Femur (tissue), 1 donor: ENCODE measurements around the gene IKZF4.
"Not testable (repeated sequence)": the region's sequence is repeated elsewhere in the genome, so short reads cannot be mapped to it uniquely, and the experiment has no call there.

Experiments
- DNase-seq: peaks from one replicate; pipeline ENCODE4 v3.0.0-alpha.2; 2017

The IKZF4 gene

DNA sequence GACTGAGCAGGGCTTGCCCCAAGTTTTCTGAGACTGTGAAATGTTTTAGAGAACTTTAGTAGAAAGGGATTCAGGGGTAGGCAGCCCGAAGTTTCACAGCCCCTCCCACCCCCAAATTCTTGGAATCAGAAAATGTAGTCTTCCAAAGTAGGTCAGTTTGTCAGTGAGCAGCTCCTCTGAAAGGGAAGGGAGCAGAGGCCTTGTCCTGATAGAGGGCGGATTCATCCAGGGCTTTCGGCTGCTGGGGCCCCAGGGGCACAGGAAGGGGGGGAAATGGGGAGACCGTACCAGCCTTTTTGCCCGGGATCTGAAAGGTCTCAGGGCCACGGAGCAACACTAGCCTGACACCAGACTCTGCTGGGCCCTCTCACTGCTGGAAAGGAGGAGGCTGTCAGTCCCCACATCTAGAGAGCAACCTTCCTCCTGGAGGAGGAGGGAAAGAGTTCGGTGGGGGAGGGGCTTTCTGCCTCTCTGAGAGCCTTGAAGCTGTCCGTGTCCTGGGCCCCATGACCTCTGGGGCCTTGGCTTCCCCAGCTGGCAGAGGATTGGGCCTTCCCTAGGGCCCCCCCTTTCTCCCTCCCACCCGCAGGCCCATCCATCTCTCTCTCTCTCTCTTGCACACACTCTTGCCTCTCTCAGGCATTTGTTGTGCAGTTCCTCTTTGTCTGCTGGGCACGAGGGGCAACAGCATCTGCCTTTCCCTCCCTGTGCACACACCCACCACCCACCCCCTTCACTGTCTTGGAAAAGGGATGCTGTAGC lies at the start of gene IKZF4:
Gene IKZF4, plus strand, starts transcription at position 621 of the 762 bp plus-strand sequence. CDS start 451 bp downstream, outside the sequence.
- peak; percentile 78 for DNase-seq

DNA sequence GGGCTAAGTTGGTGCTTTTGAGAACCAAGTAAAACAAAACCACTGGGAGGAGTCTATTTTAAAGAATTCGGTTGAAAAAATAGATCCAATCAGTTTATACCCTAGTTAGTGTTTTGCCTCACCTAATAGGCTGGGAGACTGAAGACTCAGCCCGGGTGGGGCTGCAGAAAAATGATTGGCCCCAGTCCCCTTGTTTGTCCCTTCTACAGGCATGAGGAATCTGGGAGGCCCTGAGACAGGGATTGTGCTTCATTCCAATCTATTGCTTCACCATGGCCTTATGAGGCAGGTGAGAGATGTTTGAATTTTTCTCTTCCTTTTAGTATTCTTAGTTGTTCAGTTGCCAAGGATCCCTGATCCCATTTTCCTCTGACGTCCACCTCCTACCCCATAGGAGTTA lies 48.8 kb upstream of the IKZF4 start:
- no peak for DNase-seq

DNA sequence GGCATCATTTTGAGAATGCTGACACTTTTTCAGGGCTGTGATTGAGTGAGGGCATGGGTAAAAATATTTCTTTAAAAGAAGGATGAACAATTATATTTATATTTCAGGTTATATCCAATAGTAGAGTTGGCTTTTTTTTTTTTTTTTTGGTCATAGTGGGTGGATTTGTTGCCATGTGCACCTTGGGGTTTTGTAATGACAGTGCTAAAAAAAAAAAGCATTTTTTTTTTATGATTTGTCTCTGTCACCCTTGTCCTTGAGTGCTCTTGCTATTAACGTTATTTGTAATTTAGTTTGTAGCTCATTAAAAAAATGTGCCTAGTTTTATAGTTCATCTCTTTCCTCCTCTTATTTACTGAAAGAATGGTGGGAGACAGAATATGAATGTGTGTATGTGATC lies 48.4 kb upstream of the IKZF4 start:
- no peak for DNase-seq

DNA sequence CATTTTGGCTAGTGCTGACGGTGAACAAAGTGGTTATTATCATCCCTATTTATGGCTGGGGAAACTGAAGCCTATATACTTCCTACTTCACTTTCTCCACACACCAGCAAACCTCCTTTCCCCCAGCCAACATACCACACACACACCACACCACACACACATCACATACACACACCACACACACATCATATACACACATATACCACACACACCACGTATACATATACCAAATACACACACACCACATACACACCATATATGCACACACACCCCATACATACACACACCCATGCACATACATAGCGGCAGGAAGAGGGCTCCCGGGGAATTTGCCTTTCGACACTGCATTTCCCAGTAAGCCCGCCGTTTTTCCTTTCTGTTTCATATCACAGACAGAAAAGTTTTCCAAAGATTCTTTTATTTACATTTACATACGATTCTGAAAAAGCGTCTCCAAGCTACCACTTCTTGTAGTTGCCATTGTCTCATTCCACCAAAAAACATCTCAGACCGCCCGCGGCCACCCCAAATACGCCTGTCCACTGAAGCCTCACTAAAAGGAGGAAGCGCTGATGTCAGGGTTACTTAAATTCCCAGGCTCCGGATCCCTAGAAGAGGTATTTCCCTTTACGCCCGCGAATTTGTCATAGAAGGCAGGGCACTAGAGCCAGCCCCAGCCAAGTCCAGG lies 47.8 kb upstream of the IKZF4 start:
- no peak for DNase-seq

DNA sequence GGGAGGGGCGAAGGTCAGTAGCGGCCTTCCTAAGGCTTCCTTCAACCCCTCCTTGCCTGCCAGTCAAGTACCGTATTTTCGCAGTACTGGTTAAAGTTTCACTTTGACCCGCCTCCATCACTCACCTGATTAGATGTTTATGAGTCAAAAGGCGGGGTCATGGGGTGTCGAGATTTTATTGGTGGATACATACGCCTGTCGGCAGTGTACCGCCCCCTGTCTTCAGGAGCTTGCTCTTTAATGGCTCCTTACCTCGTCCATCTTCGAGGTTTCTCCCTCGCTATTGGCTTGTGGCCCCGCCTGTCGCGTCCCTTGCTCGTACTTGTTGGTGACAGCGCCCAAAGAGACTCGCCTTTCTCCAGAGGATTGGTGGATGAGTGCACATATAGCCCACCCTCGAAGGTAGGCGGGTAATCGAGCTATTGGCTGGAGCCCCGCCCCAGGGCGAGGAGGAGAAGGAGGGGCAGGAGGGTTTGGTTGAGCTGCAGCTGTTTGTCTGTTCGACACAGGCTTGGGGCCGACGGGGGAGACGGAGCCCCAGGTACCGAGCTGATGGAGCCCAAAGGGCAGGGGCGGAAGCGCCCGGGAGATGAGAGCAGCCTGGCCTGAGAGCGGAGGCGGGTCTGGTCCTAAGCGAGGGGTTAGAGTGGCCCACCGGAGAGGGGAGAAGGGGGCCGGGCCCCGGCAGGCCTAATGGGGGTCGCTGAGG lies 47.1 kb upstream of the IKZF4 start, which contains the start of gene RAB5B:
Gene RAB5B, plus strand, starts transcription at position 480 of the 709 bp plus-strand sequence. CDS start 12,883 bp downstream, outside the sequence.
- peak; percentile 100 for DNase-seq

DNA sequence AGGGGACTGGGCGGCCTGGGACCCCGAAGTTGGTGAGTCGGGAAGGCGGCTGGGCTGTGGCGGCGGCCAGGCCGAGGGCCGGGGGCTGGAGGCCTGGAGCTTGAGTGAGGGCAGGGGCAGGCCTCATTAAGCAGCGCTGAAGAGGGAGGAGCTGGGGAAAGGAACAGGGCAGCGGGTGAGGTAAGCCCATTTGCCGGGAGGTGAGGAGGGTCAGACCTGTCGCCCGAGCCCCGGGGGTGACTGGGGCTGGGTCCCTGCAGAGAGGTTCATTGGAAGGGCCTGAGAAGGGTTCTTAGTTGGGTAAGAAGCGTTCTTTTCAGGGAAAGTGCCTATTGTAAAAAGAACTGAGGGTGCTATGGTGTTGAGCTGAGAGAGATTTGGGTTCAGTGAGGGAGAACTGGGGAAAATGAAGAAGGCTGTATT lies 46.5 kb upstream of the IKZF4 start:
- peak; percentile 67 for DNase-seq

DNA sequence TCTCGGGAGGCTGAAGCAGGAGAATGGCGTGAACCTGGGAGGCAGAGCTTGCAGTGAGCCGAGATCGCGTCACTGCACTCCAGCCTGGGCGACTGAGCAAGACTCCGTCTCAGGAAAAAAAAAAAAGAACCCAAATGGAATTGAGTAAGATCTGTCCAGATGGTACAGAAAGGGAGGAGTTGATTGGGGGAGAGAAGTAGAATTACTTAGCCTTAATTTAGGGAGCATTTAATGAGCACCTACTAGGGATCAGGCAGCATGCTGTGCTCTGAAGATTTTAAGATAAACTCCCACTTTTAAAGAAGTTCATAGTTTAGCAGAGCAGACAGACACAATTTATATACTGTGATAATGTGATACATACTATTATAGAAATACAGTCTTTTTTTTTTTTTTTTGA lies 42.5 kb upstream of the IKZF4 start:
- DNase-seq, result no peak

DNA sequence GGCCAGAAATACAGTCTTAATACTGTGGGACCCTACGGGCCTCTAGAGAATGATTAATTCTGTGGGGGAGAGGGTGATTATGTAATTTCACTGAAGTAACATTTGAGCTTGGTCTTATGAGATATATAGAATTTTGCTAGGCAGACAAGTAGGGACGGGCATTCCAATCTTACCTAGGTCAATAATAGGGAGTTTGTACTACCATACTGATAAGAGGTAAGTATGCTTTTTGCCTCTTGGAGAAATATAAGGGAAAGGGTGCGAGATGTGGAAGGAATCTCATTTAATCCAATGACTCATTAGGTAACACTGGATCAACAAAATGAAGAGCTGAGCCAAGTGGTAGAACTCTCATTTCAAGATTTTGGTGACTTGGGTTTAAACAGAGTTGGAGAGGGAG lies 41.8 kb upstream of the IKZF4 start:
- no peak for DNase-seq

DNA sequence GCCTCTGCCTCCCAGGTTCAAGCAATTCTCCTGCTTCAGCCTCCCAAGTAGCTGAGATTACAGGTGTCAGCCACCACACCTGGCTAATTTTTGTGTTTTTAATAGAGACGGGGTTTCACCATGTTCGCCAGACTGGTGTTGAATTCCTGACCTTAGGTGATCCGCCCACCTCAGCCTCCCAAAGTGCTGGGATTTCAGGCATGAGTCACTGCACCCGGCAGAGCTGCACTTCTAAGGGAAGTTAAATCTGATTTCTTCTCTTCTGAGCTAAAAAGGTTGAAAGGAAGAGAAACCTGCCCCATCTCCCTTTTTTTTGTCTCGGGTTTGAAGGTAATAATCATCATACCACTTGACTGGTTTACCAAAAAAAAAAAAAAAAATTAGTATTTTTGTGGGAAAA lies 39.0 kb upstream of the IKZF4 start:
- not testable (repeated sequence) for DNase-seq

DNA sequence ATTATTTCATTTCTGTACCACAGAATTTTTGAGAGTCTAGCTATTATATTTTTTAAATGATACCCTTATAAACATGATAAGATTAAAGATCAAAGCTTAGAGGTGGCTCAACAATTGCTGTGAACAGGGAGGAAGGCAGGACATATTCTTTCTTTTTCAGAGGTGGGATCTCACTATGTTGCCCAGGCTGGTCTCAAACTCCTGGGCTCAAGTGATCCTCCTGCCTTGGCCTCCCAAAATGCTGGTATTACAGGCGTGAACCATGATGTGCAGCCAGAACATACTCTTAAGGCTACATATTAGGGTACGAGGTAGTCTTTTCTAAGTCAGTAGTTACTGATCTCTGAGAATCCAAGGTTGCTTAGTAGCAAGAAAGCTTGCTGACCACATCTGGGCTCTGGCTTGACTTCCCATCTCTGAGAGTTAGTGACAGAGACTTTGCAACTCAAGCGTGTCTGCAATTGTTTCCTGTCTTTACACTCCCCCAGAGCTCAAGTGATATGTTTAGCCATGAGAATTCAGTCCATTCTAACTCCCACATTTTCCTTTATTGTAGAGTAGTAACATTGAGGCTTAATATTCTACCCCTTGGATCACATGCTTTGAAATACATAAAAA lies 38.4 kb upstream of the IKZF4 start:
- DNase-seq, result no peak

DNA sequence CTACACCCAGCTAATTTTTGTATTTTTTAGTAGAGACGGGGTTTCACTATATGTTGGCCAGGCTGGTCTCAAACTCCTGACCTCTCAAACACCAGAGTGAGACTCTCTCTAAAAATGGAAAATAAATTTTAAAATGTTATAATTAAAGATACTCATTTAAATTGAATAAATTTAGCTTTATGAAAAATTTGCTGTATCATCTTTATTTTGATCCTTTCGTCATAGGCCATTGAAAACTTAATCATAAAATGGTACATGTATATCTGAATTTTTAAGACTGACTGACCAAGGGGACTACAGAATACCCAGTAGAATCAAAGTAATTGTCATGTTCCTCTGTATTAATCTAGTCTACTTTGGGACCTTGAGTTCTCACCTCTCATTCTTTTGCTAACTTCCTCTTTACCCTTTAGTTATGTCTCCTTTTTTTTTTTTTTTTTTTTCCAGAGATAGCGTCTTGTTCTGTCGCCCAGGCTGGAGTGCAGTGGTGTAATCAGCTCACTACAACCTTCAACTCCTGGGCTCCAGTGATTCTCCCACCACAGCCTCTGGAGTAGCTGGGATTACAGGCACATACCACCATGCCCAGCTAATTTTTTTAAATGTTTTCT lies 37.5 kb upstream of the IKZF4 start:
- no peak for DNase-seq

DNA sequence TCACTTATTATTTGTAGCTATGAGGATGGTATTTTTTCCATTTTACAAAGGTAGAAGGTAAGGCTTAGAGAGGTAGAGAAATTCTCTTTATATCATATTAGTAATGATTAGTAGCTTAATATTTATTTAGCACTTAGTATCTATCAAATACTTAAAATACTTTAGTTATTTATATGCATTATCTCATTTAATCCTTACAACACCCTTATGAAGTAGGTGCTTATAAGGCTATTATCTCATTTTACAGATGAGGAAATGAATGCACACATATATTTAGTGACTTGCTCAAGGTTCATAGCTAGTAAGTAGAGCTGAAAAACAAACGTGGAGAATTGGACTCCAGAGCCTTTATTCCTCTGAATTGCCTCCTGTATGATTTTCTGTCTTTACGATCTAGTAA lies 36.0 kb upstream of the IKZF4 start:
- no peak for DNase-seq

DNA sequence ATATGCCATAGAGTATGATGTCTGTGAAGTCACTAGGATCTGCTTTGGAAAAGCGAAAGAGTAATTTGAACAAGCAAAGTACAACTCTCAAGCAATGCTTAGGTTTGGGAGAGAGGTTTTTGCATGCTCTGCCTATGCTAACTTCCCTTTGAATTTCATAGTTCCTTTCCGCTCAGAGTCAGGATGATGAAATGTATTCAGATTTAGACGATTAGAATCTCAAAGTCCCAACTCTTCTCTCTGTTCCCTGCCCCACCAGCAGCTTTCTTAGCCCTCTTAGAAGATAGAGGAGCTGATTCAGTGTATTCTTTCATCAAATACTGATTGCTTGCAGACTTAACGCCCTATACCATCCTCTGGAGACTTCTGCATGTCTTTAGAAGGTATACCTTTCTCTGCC lies 35.5 kb upstream of the IKZF4 start:
- DNase-seq, result no peak

DNA sequence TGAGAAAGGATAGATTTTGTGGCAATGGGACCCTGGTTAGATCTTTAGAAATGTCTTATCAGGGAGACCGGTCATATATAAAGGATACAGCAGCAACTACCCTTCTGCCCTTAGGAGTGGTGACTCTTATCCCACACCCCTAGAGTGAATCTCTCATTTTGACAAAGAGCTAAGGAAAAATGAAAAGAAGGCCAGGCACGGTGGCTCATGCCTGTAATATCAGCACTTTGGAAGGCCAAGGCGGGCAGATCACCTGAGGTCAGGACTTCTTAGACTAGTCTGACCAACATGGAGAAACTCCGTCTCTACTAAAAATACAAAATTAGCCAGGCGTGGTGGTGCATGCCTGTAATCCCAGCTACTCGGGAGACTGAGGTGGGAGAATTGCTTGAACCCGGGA lies 34.9 kb upstream of the IKZF4 start:
- DNase-seq, result not testable (repeated sequence)

DNA sequence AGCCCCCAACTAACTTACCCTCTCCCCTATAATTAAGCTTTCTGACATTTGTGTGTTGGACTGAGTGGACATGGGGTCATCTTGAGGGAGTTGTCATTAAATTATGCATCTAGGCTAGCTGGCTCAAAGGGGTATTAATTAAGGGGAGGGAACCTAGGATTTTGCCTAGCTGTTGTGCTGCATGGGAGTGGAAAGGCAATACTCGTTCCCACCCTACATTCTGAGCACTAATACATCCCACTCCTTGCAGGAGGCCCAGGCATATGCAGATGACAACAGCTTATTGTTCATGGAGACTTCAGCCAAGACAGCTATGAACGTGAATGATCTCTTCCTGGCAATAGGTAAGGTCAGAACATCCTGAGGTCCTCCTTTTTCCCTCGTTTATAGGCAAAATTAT lies 29.7 kb upstream of the IKZF4 start:
- no peak for DNase-seq

DNA sequence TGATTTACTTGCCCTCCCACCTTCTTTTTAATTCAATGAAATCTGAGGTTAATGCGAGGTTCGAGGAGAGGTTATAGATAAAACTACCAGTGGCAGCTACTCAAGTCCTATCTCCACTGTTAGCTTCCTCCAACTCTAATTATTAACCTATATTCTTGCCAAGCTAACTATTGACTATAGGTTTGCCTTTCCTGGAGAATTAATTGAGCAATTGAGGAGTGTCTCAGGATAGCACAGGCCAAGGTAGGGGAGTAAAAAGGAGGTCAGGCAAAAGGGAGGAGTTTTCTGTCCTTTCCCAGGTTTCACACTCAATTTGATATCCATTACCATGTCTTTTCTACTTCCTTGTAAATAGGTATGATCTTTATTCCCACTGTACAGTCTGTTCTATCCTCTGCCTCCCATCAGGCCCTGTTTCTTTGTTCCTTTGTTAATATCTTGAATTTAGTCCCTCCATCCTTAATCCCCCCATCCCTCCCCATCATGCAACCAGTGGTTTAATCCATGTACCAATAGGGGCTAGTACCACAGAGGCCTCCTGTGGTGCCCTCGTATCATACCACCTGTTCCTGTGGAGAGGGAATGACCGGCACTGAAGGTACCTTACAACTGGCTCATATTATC lies 27.5 kb upstream of the IKZF4 start:
- DNase-seq, result no peak

DNA sequence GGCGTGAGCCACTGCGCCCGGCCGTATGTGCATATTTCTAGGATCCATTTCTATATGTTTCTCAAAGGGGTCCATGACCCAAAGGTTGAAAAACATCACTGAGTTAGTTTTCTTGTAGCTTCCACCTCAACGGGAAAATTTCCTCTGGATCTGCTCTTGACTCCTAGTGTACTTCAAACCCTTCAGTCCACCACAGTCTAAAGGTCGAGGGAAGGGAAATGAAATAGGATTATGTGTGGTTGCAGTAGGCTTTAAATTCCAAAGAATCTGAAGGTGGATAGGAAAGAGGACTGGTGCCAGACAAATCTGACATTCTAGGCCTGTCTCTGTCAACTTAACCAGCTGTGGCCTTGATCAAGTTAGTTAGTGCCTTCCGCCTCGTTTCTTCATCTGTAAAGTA lies 25.5 kb upstream of the IKZF4 start:
- DNase-seq, result no peak

DNA sequence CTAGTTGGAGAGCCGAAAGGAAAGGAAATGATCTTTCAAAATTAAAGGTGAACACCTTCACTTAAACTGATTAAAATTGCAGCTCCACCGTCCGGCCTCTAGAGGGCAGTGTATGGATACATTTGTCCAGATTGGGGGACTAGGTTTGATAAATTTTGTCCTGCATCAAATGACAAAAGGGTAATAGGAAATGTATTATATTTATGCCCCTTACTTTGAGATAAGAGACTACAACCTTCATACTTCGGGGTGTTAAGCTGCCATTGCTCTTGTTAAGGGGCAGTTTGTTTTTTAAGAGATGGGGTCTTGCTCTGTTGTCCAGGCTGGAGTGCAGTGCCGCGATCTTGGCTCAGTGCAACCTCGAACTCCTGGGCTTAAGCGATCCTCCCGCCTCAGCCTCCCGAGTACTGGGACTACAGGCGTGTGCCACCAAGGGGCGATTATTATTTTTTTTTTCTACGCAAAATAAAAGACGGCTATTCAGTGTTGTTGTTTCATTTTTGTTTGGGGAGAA lies 24.6 kb upstream of the IKZF4 start:
- peak; percentile 64 for DNase-seq

DNA sequence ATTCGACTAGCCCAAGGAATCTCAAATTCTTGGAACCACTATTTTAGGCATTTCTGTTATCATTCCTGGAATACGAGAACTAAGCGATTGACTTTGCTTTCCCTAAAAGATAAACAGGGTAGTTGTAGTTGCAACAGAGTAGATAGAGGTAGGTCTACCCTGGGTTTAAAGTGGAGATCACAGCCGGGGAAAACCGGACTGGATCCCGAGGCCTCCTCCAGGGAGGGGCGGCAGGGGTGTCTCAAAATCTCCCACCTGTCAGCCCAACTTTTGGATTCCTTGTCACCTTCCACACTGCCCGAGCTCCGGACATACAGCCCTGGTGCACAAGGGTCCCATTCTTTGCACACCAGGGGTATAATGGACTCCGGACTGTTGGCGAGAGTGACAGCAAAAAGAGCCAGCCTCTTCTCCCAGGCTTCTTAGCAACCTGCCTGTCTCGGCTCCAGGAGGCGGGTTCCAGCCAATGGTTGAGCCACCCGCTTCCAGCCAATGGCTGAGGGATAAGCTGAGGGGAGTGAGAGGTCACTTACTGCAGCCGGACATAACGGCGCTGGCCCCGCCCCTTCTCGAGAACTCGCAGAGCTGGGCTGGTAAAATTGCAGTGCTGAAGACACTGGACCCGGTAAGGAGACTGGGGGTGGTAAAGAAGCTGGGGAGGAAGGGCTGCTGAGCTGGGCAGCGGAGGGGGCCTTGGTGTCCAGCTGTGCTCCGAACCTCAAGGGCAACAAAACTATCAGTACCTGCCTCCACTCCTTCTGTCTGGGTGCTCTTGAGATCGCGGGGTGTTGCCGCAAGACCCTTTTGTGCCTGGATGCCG lies 23.9 kb upstream of the IKZF4 start, which contains the start of gene SUOX:
Gene SUOX, plus strand, starts transcription at position 562 of the 820 bp plus-strand sequence. CDS start 4,946 bp downstream, outside the sequence.
- peak; percentile 98 for DNase-seq

DNA sequence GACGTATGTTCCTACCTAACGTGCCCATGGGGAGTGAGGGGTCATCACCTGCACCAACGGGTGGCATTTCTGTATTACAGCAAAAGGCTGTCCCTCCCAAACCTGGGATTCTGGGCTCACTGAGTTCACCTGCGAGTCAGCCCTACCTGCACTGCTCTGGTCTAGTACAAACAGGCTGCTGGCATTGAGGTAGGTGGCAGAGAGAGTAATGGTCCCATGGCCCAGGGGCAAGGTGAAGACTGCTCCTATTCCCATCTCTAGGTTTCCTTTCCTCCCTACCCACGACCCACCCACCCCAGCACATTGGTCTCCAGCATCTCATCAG lies 23.3 kb upstream of the IKZF4 start:
- no peak for DNase-seq

DNA sequence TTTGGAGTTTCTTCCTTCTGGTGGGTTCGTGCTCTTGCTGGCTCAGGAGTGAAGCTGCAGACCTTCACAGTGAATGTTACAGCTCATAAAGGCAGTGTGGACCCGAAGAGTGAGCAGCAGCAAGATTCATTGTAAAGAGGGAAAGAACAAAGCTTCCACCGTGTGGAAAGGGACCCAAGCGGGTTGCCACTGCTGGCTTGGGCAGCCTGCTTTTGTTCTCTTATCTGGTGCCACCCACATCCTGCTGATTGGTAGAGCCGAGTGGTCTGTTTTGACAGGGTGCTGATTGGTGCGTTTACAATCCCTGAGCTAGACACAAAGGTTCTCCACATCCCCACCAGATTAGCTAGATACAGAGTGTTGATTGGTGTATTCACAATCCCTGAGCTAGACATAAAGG lies 21.3 kb upstream of the IKZF4 start:
- not testable (repeated sequence) for DNase-seq
